IMR-90 (cell line): Measurements from ENCODE around the gene SGK2. TPM values are rescaled to one million over a fixed set of nuclear protein-coding genes. Genes with fewer than 3 reads are reported as not detected.

Source experiments
- ATAC-seq: fragments of 200-7000 bp; cut with Tn5 transposase; 2 replicates; pipeline ENCODE4 v1.9.1; 2020; ENCODE audit warnings: low read depth, mild to moderate bottlenecking, moderate library complexity
- BruUV-seq: library from RNA; stranded (reverse); fragments of 400-500 nt; replicated peaks from 2 replicates; lab custom pipeline; 2021; lab: Mats Ljungman, UMichigan
- CTCF ChIA-PET: fragments of 300-600 bp; formaldehyde crosslinking; extraction: SDS; loops from one replicate; lab custom pipeline; 2021; ENCODE audit warnings: antibody characterized with exemption; lab: Yijun Ruan, JAX
- POLR2A ChIA-PET: fragments of 300-600 bp; sonication (Branson Sonifier 250); formaldehyde crosslinking; loops from one replicate; lab custom pipeline; 2022; ENCODE audit warnings: antibody characterized with exemption; ENCODE audit not compliant: unreplicated experiment; lab: Charles Lee
- DNase-seq: peaks from one replicate; pipeline ENCODE4 v3.0.0; 2013
- H2AFZ ChIP-seq: replicated peaks from 2 replicates; pipeline ENCODE3; 2013; ENCODE audit warnings: low read length, mild to moderate bottlenecking; ENCODE audit not compliant: poor library complexity
- H2AK5ac ChIP-seq: 2 replicates; pipeline ENCODE4 v1.6.1; 2013; ENCODE audit warnings: low read depth, low read length, inconsistent platforms
- H2AK9ac ChIP-seq: replicated peaks from 2 replicates; pipeline ENCODE3; 2013; ENCODE audit warnings: mild to moderate bottlenecking, low read depth, low read length, moderate library complexity; ENCODE audit not compliant: poor library complexity
- H2BK120ac ChIP-seq: 2 replicates; pipeline ENCODE4 v1.6.1; 2013; ENCODE audit warnings: low read depth, low read length, inconsistent platforms
- H2BK15ac ChIP-seq: 3 replicates; pipeline ENCODE4 v1.6.1; 2013; ENCODE audit warnings: low read depth, low read length, inconsistent platforms
- H2BK20ac ChIP-seq: 2 replicates; pipeline ENCODE4 v1.6.1; 2013; ENCODE audit warnings: low read depth, mild to moderate bottlenecking, inconsistent platforms, low read length, moderate library complexity
- H2BK5ac ChIP-seq: 2 replicates; pipeline ENCODE4 v1.6.1; 2013; ENCODE audit warnings: mild to moderate bottlenecking, low read depth, low read length, inconsistent platforms; ENCODE audit not compliant: poor library complexity, severe bottlenecking
- H3K14ac ChIP-seq: replicated peaks from 2 replicates; pipeline ENCODE4 v1.6.1; 2013; ENCODE audit warnings: low read depth, low read length, inconsistent platforms
- H3K18ac ChIP-seq: 2 replicates; pipeline ENCODE4 v1.6.1; 2013; ENCODE audit warnings: low read depth, low read length, control low read depth
- H3K23ac ChIP-seq: 2 replicates; pipeline ENCODE4 v1.6.1; 2013; ENCODE audit warnings: low read depth, low read length, inconsistent platforms
- H3K27ac ChIP-seq: 2 replicates; pipeline ENCODE4 v1.5.1; 2013; ENCODE audit warnings: mild to moderate bottlenecking, control low read depth, low read length; ENCODE audit not compliant: insufficient read depth
- H3K27me3 ChIP-seq: 2 replicates; pipeline ENCODE4 v1.6.1; 2013; ENCODE audit warnings: low read length; ENCODE audit not compliant: control insufficient read depth, insufficient read depth
- H3K36me3 ChIP-seq: 2 replicates; pipeline ENCODE4 v1.6.1; 2013; ENCODE audit warnings: low read length, mixed read lengths; ENCODE audit not compliant: control insufficient read depth, insufficient read depth
- H3K4ac ChIP-seq: 2 replicates; pipeline ENCODE4 v1.6.1; 2013; ENCODE audit warnings: low read depth, low read length, inconsistent platforms
- H3K4me1 ChIP-seq: 2 replicates; pipeline ENCODE4 v1.6.1; 2013; ENCODE audit warnings: low read length, mixed read lengths; ENCODE audit not compliant: control insufficient read depth, insufficient read depth
- H3K4me2 ChIP-seq: 2 replicates; pipeline ENCODE4 v1.6.1; 2013; ENCODE audit warnings: low read depth, mild to moderate bottlenecking, control low read depth, low read length, moderate library complexity
- H3K4me3 ChIP-seq: 2 replicates; pipeline ENCODE4 v1.5.1; 2013; ENCODE audit warnings: low read depth, mild to moderate bottlenecking, control low read depth, low read length, moderate library complexity; ENCODE audit not compliant: insufficient read depth
- H3K56ac ChIP-seq: 2 replicates; pipeline ENCODE4 v1.6.1; 2013; ENCODE audit warnings: low read length, inconsistent platforms; ENCODE audit not compliant: insufficient read depth; ENCODE audit errors: extremely low read depth
- H3K79me1 ChIP-seq, 2 experiments: 2 replicates each; pipeline ENCODE4 v1.6.1; 2013; ENCODE audit warnings: low read length in 2 of 2, inconsistent platforms in 1 of 2, low read depth in 1 of 2
- H3K9ac ChIP-seq: 2 replicates; pipeline ENCODE4 v1.6.1; 2013; ENCODE audit warnings: low read depth, low read length, control low read depth
- H3K9me1 ChIP-seq: 2 replicates; pipeline ENCODE4 v1.6.1; 2013; ENCODE audit warnings: low read length, inconsistent platforms; ENCODE audit not compliant: insufficient read depth
- H3K9me3 ChIP-seq: 2 replicates; pipeline ENCODE4 v1.6.1; 2013; ENCODE audit warnings: low read length; ENCODE audit not compliant: control insufficient read depth, insufficient read depth
- H4K20me1 ChIP-seq: 2 replicates; pipeline ENCODE4 v1.6.1; 2013; ENCODE audit warnings: low read length, inconsistent platforms; ENCODE audit not compliant: insufficient read depth
- H4K5ac ChIP-seq: 2 replicates; pipeline ENCODE4 v1.6.1; 2013; ENCODE audit warnings: mild to moderate bottlenecking, low read depth, low read length, control low read depth
- H4K8ac ChIP-seq, 2 experiments: 2 replicates each; pipeline ENCODE4 v1.6.1; 2013; ENCODE audit warnings: low read depth in 2 of 2, low read length in 2 of 2, control low read depth in 1 of 2, inconsistent platforms in 1 of 2
- H4K91ac ChIP-seq: 2 replicates; pipeline ENCODE4 v1.6.1; 2013; ENCODE audit warnings: low read depth, low read length, inconsistent platforms; ENCODE audit not compliant: insufficient read depth
- BHLHE40 ChIP-seq: fragments of 150-350 bp; IDR thresholded peaks from 2 replicates; pipeline ENCODE4 v1.6.1; 2016; ENCODE audit warnings: mild to moderate bottlenecking, low read depth, low read length
- CEBPB ChIP-seq: IDR thresholded peaks from 2 replicates; pipeline ENCODE4 v1.6.1; 2012; ENCODE audit warnings: low read depth, low read length, improper control_type of control experiment
- CHD1 ChIP-seq: IDR thresholded peaks from 2 replicates; pipeline ENCODE4 v1.6.1; 2012; ENCODE audit warnings: low read depth, low read length, improper control_type of control experiment
- FOS ChIP-seq: fragments of 150-350 bp; IDR thresholded peaks from 2 replicates; pipeline ENCODE4 v1.6.1; 2016; ENCODE audit warnings: low read depth, low read length
- MAFK ChIP-seq: IDR thresholded peaks from 2 replicates; pipeline ENCODE4 v1.6.1; 2012; ENCODE audit warnings: low read depth, low read length, improper control_type of control experiment
- MAZ ChIP-seq: IDR thresholded peaks from 2 replicates; pipeline ENCODE4 v1.6.1; 2012; ENCODE audit warnings: low read depth, mild to moderate bottlenecking, low read length, improper control_type of control experiment, moderate library complexity, borderline replicate concordance
- MXI1 ChIP-seq: IDR thresholded peaks from 2 replicates; pipeline ENCODE4 v1.6.1; 2012; ENCODE audit warnings: low read depth, mild to moderate bottlenecking, low read length, moderate library complexity, borderline replicate concordance
- NFE2L2 ChIP-seq: fragments of 150-350 bp; IDR thresholded peaks from 2 replicates; pipeline ENCODE4 v1.6.1; 2016; ENCODE audit warnings: low read depth, mild to moderate bottlenecking, low read length
- POLR2A ChIP-seq: IDR thresholded peaks from 2 replicates; pipeline ENCODE4 v1.6.1; 2012; ENCODE audit warnings: mild to moderate bottlenecking, low read depth, low read length
- RAD21 ChIP-seq: IDR thresholded peaks from 2 replicates; pipeline ENCODE4 v1.6.1; 2012; ENCODE audit warnings: low read length, improper control_type of control experiment
- RCOR1 ChIP-seq: IDR thresholded peaks from 2 replicates; pipeline ENCODE4 v1.6.1; 2012; ENCODE audit warnings: mild to moderate bottlenecking, low read length, improper control_type of control experiment; ENCODE audit not compliant: insufficient replicate concordance
- RFX5 ChIP-seq: IDR thresholded peaks from 2 replicates; pipeline ENCODE4 v1.8.0; 2012; ENCODE audit warnings: low read depth, mild to moderate bottlenecking, low read length, moderate library complexity
- SMC3 ChIP-seq: fragments of 150-350 bp; IDR thresholded peaks from 2 replicates; pipeline ENCODE4 v1.6.1; 2016; ENCODE audit warnings: low read depth, mild to moderate bottlenecking, antibody characterized with exemption, low read length, moderate library complexity
- WGBS, 2 experiments: methylation state at CpG; one replicate each; pipeline versions ENCODE4 v1.1.5 to v1.1.7; 2013; ENCODE audit warnings: missing lambda C conversion rate in 2 of 2; ENCODE audit not compliant: insufficient read length in 1 of 2; ENCODE audit errors: extremely low coverage in 2 of 2; 5-methylcytosine and 5-hydroxymethylcytosine counted together
- dilution Hi-C: fragments of 300-500 bp; cut with HindIII; formaldehyde crosslinking; loops from one replicate; pipeline ENCODE4 v1.14.3; 2018; ENCODE audit warnings: low sequenced_read_pairs; ENCODE audit not compliant: unreplicated experiment
- in situ Hi-C: fragments of 300-500 bp; cut with MboI; formaldehyde crosslinking; loops from 3 replicates; pipeline ENCODE4 v1.14.3; 2019; ENCODE audit warnings: low sequenced_read_pairs, inconsistent platforms, mixed read lengths
- intact Hi-C: fragments of 100-400 bp; cut with micrococcal nuclease; formaldehyde crosslinking; loops from 2 replicates; pipeline ENCODE4 v1.10.0; 2022
- polyA plus RNA-seq, 3 experiments: library from polyadenylated mRNA; depleted of rRNA; stranded (reverse); fragments of >200 nt; gene quantifications; 2 replicates each; pipeline ENCODE4 v1.2.3, GENCODE V29; 2012; ENCODE audit warnings: low replicate concordance in 1 of 3
- total RNA-seq: library from RNA; depleted of rRNA; stranded (reverse); fragments of >200 nt; gene quantifications from 2 replicates; pipeline ENCODE4 v1.2.3, GENCODE V29; 2012
- TF ChIP-seq, protein P1 (sequence below): fragments of 150-350 bp; IDR thresholded peaks from 2 replicates; pipeline ENCODE4 v1.6.1; 2016; ENCODE audit warnings: low read depth, mild to moderate bottlenecking, low read length, moderate library complexity, borderline replicate concordance
- TF ChIP-seq, protein P2 (sequence below): fragments of 150-350 bp; IDR thresholded peaks from 2 replicates; pipeline ENCODE4 v1.6.1; 2017; ENCODE audit warnings: mild to moderate bottlenecking, antibody characterized with exemption, low read length, low read depth
- TF ChIP-seq, protein P3 (sequence below): conservative IDR thresholded peaks from 2 replicates; pipeline ENCODE4 v1.5.1; 2012; ENCODE audit warnings: mild to moderate bottlenecking, low read depth, low read length, improper control_type of control experiment

Gene SGK2
- total and polyA plus RNA-seq, 2 of the 4 experiments (the other 2 are of a cell fraction): under 0.01 to 0.10 TPM

DNA sequence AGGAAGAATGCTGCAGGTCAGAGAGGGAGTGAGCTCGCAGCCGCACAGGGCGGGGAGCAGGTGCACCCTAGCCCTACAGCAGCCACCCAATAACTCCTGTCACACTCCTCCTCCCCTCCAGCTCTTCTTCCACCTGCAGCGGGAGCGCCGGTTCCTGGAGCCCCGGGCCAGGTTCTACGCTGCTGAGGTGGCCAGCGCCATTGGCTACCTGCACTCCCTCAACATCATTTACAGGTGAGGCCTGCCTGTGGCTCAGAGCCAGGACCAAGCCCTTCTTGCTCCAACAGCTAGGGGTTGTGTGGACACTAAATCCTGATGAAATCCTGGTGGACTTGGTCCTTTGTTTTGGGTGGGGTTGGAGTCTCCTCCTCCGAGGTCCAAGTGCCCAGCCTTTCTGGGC, 11.7 kb downstream of the SGK2 start:
- Histone ChIP-seq H2AFZ (no peak overlapping the region), H3K27ac (no peak overlapping the region), H3K27me3 (peaks cover 17% of the 10 kb centered on the region), H3K4me1 (no peaks in the 10 kb centered on the region), H2BK120ac (no peak overlapping the region), H3K9me1 (no peaks in the 10 kb centered on the region; the same call in 1 of the 2 replicates), H2AK5ac (no peak overlapping the region), H4K8ac (no peak overlapping the region), H3K4me2 (no peak overlapping the region), H2BK15ac (no peak overlapping the region), H4K20me1 (no peaks in the 10 kb centered on the region), H3K23ac (no peak overlapping the region), H3K4ac (no peak overlapping the region), H3K56ac (no peak overlapping the region), H4K5ac (no peak overlapping the region), H3K9me3 (no peaks in the 10 kb centered on the region), H3K18ac (no peak overlapping the region), H3K4me3 (no peak overlapping the region), H3K9ac (no peak overlapping the region), H3K36me3 (no peaks in the 10 kb centered on the region), H3K14ac (no peak overlapping the region), H2BK20ac (no peak overlapping the region), H4K91ac (no peak overlapping the region), H2BK5ac (no peak overlapping the region), H2AK9ac (no peak overlapping the region), H3K79me1 (no peaks in the 10 kb centered on the region)
- WGBS, 2 experiments: 60% methylated on average over 2 of the region's 10 CpGs; no CpG with 5 or more reads in 1 of the 2 experiments
- dilution Hi-C loops (no loop called here), intact Hi-C loops (no loop called here), in situ Hi-C loops (no loop called here)
- ChIA-PET POLR2A (no interaction called here), CTCF (no interaction called here)
- TF ChIP-seq MAZ: no peak
- TF ChIP-seq, protein P1, sequence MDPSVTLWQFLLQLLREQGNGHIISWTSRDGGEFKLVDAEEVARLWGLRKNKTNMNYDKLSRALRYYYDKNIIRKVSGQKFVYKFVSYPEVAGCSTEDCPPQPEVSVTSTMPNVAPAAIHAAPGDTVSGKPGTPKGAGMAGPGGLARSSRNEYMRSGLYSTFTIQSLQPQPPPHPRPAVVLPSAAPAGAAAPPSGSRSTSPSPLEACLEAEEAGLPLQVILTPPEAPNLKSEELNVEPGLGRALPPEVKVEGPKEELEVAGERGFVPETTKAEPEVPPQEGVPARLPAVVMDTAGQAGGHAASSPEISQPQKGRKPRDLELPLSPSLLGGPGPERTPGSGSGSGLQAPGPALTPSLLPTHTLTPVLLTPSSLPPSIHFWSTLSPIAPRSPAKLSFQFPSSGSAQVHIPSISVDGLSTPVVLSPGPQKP: no peak
- no peak for TF ChIP-seq BHLHE40
- TF ChIP-seq NFE2L2: no peak
- TF ChIP-seq POLR2A: no peak
- TF ChIP-seq RAD21: no peak
- no peak for TF ChIP-seq RCOR1
- TF ChIP-seq CEBPB: no peak
- no peak for TF ChIP-seq CHD1
- TF ChIP-seq, protein P2, sequence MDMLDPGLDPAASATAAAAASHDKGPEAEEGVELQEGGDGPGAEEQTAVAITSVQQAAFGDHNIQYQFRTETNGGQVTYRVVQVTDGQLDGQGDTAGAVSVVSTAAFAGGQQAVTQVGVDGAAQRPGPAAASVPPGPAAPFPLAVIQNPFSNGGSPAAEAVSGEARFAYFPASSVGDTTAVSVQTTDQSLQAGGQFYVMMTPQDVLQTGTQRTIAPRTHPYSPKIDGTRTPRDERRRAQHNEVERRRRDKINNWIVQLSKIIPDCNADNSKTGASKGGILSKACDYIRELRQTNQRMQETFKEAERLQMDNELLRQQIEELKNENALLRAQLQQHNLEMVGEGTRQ: no peak
- TF ChIP-seq MAFK: no peak
- no peak for TF ChIP-seq SMC3
- TF ChIP-seq, protein P3, sequence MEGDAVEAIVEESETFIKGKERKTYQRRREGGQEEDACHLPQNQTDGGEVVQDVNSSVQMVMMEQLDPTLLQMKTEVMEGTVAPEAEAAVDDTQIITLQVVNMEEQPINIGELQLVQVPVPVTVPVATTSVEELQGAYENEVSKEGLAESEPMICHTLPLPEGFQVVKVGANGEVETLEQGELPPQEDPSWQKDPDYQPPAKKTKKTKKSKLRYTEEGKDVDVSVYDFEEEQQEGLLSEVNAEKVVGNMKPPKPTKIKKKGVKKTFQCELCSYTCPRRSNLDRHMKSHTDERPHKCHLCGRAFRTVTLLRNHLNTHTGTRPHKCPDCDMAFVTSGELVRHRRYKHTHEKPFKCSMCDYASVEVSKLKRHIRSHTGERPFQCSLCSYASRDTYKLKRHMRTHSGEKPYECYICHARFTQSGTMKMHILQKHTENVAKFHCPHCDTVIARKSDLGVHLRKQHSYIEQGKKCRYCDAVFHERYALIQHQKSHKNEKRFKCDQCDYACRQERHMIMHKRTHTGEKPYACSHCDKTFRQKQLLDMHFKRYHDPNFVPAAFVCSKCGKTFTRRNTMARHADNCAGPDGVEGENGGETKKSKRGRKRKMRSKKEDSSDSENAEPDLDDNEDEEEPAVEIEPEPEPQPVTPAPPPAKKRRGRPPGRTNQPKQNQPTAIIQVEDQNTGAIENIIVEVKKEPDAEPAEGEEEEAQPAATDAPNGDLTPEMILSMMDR: no peak
- no peak for TF ChIP-seq MXI1
- TF ChIP-seq RFX5: no peak
- TF ChIP-seq FOS: no peak
- BruUV-seq: no TSS peak
- no peak for DNase-seq
- ATAC-seq: no peak
